HEK293T (cell line): ENCODE results near the gene LRRC61.

ENCODE experiments used
- ARNT ChIP-seq: fragments of 450-650 bp; IDR thresholded peaks from 2 replicates; pipeline ENCODE4 v1.6.1; 2017; ENCODE audit warnings: mild to moderate bottlenecking
- BHLHE40 ChIP-seq: fragments of 450-650 bp; IDR thresholded peaks from 2 replicates; pipeline ENCODE4 v1.6.1; 2016; ENCODE audit warnings: mild to moderate bottlenecking, moderate library complexity, borderline replicate concordance
- FOXM1 ChIP-seq: fragments of 450-650 bp; IDR thresholded peaks from 2 replicates; pipeline ENCODE4 v1.6.1; 2017; ENCODE audit warnings: mild to moderate bottlenecking, borderline replicate concordance
- HDGF ChIP-seq: fragments of 450-650 bp; IDR thresholded peaks from 2 replicates; pipeline ENCODE4 v1.6.1; 2017; ENCODE audit warnings: antibody characterized with exemption, borderline replicate concordance
- L3MBTL2 ChIP-seq: fragments of 450-650 bp; conservative IDR thresholded peaks from 2 replicates; pipeline ENCODE4 v1.6.1; 2016; ENCODE audit warnings: mild to moderate bottlenecking
- ZNF384 ChIP-seq: fragments of 450-650 bp; IDR thresholded peaks from 2 replicates; pipeline ENCODE4 v1.6.1; 2016

GRCh38 chr7:150342121-150342408 is 18.9 kb downstream of the LRRC61 start:
- no peak for TF ChIP-seq HDGF
- TF ChIP-seq ARNT: no peak
- TF ChIP-seq BHLHE40: no peak
- TF ChIP-seq FOXM1: no peak
- no peak for TF ChIP-seq L3MBTL2
- TF ChIP-seq ZNF384: no peak
